ENCODE measurements around the gene ZBTB46. TPM values are rescaled to one million over a fixed set of nuclear protein-coding genes. Genes with fewer than 3 reads are reported as not detected.

Gene ZBTB46
- total RNA-seq, 2 donors from 2014 or later = 2.1 to 3.2 TPM

DNA sequence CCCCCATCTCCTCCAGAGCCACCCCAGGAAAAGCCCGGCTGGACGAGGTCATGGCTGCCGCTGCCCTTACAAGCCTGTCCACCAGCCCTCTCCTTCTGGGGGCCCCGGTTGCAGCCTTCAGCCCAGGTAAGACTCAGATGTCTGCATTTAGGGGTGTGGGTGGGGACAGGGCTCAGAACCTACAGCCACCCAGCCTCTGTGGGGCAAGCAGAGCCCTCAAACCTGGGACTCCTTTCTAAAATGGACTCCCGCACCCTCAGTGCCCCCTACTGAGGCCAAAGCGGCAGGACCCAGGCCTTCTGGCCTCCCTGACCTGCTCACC, 89.7 kb downstream of the ZBTB46 start:
- Histone ChIP-seq H3K36me3 (no peaks in the 10 kb centered on the region), H3K4me1 (peaks cover 32% of the 10 kb centered on the region), H3K9ac (ENCODE audit: low read depth in 2 of 2, low read length in 2 of 2) (peak overlapping the region; percentile 34 to 72), H3K27me3 (no peaks in the 10 kb centered on the region), H3K27ac (peak overlapping the region; percentile 95), H3K4me3 (peak overlapping the region; percentile 58), H3K9me3 (no peaks in the 10 kb centered on the region)
- intact Hi-C loops (cut with DNase I) = no loop called here
- DNase-seq = no peak
- TF ChIP-seq, protein P1, sequence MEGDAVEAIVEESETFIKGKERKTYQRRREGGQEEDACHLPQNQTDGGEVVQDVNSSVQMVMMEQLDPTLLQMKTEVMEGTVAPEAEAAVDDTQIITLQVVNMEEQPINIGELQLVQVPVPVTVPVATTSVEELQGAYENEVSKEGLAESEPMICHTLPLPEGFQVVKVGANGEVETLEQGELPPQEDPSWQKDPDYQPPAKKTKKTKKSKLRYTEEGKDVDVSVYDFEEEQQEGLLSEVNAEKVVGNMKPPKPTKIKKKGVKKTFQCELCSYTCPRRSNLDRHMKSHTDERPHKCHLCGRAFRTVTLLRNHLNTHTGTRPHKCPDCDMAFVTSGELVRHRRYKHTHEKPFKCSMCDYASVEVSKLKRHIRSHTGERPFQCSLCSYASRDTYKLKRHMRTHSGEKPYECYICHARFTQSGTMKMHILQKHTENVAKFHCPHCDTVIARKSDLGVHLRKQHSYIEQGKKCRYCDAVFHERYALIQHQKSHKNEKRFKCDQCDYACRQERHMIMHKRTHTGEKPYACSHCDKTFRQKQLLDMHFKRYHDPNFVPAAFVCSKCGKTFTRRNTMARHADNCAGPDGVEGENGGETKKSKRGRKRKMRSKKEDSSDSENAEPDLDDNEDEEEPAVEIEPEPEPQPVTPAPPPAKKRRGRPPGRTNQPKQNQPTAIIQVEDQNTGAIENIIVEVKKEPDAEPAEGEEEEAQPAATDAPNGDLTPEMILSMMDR (IDR thresholded peaks at IDR 0.05) = no peak

DNA sequence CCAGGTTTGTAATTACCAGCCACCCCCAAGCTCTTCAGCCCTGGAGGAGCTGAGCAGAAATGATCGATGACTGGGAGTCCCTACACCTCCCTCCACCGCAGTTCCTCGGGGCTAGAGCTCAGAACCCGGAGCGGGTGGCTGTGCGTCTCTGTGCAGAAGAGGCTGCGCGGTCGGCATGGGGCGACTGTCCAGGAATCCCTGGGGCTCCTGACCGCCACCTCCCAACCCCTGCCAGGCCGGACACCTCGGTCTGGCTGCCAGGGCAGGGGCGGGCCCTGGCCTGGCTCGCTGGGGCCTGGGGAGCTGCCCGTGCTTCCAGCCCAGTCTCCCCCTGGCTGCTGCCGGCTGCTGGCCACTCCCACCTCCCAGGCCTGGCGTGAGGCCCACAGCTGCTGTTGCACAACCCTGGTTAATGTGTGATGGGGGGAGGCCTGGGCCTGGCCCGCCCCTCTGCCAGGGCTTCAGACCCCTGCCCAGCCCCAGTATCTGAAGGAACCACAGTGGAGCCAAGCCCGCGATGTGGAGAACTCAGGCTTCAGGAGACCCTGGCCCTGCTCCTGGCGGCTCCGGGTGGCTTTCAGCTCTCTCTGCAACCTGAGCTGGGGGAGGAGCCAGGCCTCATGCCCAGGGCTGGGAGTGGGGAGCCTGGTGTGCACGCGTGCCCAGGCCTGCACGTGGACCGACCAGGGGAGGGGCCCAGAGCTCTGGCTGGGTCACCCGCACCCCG, 90.3 kb downstream of the ZBTB46 start:
- Histone ChIP-seq H3K4me1 (peaks cover 32% of the 10 kb centered on the region), H3K27me3 (no peaks in the 10 kb centered on the region), H3K27ac (peak overlapping the region; percentile 95), H3K4me3 (peak overlapping the region; percentile 58), H3K9ac (ENCODE audit: low read depth in 2 of 2, low read length in 2 of 2) (peak overlapping the region; percentile 70 to 72), H3K9me3 (no peaks in the 10 kb centered on the region), H3K36me3 (no peaks in the 10 kb centered on the region)
- TF ChIP-seq, protein P1 (IDR thresholded peaks at IDR 0.05) = no peak
- DNase-seq = peak; percentile 95
- intact Hi-C loops (cut with DNase I) = no loop called here

DNA sequence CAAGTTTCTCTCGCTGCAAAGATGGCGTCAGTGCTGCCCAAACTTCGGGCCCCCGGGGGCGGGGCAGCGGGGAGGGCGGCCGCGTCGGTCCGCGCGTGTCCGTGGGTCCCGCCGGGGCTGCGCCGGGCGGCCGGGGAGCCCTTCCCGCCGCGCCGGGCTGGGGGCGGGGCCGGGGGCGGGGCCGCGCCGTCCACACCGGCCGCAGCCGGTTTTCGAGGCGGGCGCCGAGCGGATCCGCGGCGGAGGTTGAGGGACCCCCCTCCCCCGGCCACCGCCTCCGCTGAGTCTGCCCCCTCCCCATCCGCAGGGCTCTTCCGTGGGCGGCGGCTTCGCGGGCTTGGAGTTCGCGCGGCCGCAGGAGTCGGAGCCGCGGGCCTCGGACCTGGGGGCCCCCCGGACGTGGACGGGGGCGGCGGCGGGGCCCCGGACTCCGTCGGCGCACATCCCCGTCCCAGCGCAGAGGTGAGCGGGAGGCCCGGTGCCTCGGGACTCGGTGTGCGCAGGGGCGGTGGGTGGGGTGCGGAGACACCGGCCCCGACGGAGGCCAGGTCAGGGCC, 90.9 kb downstream of the ZBTB46 start:
- H3K27ac ChIP-seq = peak overlapping the region; percentile 95
- peaks cover 6% of the 10 kb centered on the region for H3K36me3 ChIP-seq
- DNase-seq = peak; percentile 49
- no peaks in the 10 kb centered on the region for H3K9me3 ChIP-seq
- no peaks in the 10 kb centered on the region for H3K27me3 ChIP-seq
- peak overlapping the region; percentile 58 for H3K4me3 ChIP-seq
- TF ChIP-seq, protein P1 (IDR thresholded peaks at IDR 0.05) = no peak
- H3K4me1 ChIP-seq = peaks cover 32% of the 10 kb centered on the region
- peak overlapping the region; percentile 70 to 72 for H3K9ac ChIP-seq (ENCODE audit: low read depth in 2 of 2, low read length in 2 of 2)
- intact Hi-C loops (cut with DNase I) = no loop called here

GRCh38 chr20:63739130-63740069, 91.7 kb downstream of the ZBTB46 start, which contains the start of gene SLC2A4RG:
Gene SLC2A4RG, plus strand, starts transcription at chr20:63739776. Its CDS starts 137 bp downstream, at chr20:63739913.
- DNase-seq = peak; percentile 82
- Histone ChIP-seq H3K9ac (ENCODE audit: low read depth in 2 of 2, low read length in 2 of 2) (peak within 1 kb of the TSS; percentile 70 to 73), H3K36me3 (peaks cover 7% of the 10 kb centered on the region), H3K4me1 (peaks cover 32% of the 10 kb centered on the region), H3K4me3 (peak within 1 kb of the TSS; percentile 58), H3K27me3 (no peaks in the 10 kb centered on the region), H3K27ac (peak within 1 kb of the TSS; percentile 95), H3K9me3 (no peaks in the 10 kb centered on the region)
- intact Hi-C loops (cut with DNase I) = no loop called here
- TF ChIP-seq, protein P1 (IDR thresholded peaks at IDR 0.05) = no peak

GRCh38 chr20:63738687-63739129, 92.4 kb downstream of the ZBTB46 start:
- Histone ChIP-seq H3K9ac (ENCODE audit: low read depth in 2 of 2, low read length in 2 of 2) (peak overlapping the region; percentile 46 to 73), H3K36me3 (peaks cover 7% of the 10 kb centered on the region)
- intact Hi-C loops (cut with DNase I) = no loop called here

More at GRCh38 chr20:63738687-63739129, 92.4 kb downstream of the ZBTB46 start:
- peak overlapping the region; percentile 55 for H3K4me3 ChIP-seq
- H3K27me3 ChIP-seq = no peaks in the 10 kb centered on the region
- H3K4me1 ChIP-seq = peaks cover 32% of the 10 kb centered on the region
- H3K27ac ChIP-seq = peak overlapping the region; percentile 69
- peak; percentile 80 for DNase-seq
- TF ChIP-seq, protein P1 (IDR thresholded peaks at IDR 0.05) = no peak
- no peaks in the 10 kb centered on the region for H3K9me3 ChIP-seq

Data from colonic mucosa (tissue), 4 donors.